OCI-LY3 (cell line): Measurements from ENCODE around the gene PCSK5.

Experiments used
- H2AFZ ChIP-seq: fragments of 200-600, 300-600 bp; shearing (Covaris generic); 2 replicates; pipeline ENCODE4 v1.6.0; 2014; ENCODE audit warnings: antibody characterized with exemption, low read depth, low read length
- H3K27ac ChIP-seq: fragments of 200-600, 300-600 bp; sonication (generic); 2 replicates; pipeline ENCODE4 v1.5.1; 2014; ENCODE audit warnings: mild to moderate bottlenecking, low read length, moderate library complexity, mixed read lengths
- H3K27me3 ChIP-seq: fragments of 200-600, 300-600 bp; sonication (generic); 2 replicates; pipeline ENCODE4 v1.6.1; 2014; ENCODE audit warnings: low read depth, low read length, mixed read lengths
- H3K36me3 ChIP-seq: fragments of 200-600, 300-600 bp; sonication (generic); replicated peaks from 2 replicates; pipeline ENCODE3; 2014; ENCODE audit warnings: low read depth, low read length, mixed read lengths
- H3K4me1 ChIP-seq: fragments of 300-600, 200-600 bp; sonication (generic); 2 replicates; pipeline ENCODE4 v1.6.1; 2014; ENCODE audit warnings: low read length, mixed read lengths
- H3K4me2 ChIP-seq: fragments of 200-600, 300-600 bp; sonication (generic); 2 replicates; pipeline ENCODE4 v1.6.1; 2014; ENCODE audit warnings: low read length, mixed read lengths
- H3K4me3 ChIP-seq: fragments of 300-600, 200-600 bp; sonication (generic); 2 replicates; pipeline ENCODE4 v1.5.1; 2014; ENCODE audit warnings: antibody characterized with exemption, mild to moderate bottlenecking, low read length, moderate library complexity
- H3K79me2 ChIP-seq: fragments of 300-600, 200-600 bp; shearing (Covaris generic); 2 replicates; pipeline ENCODE4 v1.6.1; 2014; ENCODE audit warnings: mild to moderate bottlenecking, low read length, mixed read lengths
- H3K9ac ChIP-seq: fragments of 300-600, 200-600 bp; shearing (Covaris generic); 2 replicates; pipeline ENCODE4 v1.6.0; 2014; ENCODE audit warnings: mild to moderate bottlenecking, low read length, moderate library complexity
- H3K9me3 ChIP-seq: fragments of 200-600, 300-600 bp; shearing (Covaris generic); 2 replicates; pipeline ENCODE4 v1.6.1; 2014; ENCODE audit warnings: low read length, mixed read lengths; ENCODE audit not compliant: insufficient read depth
- H4K20me1 ChIP-seq: fragments of 200-600, 300-600 bp; sonication (generic); 2 replicates; pipeline ENCODE4 v1.6.1; 2016; ENCODE audit warnings: low read length, mixed read lengths; ENCODE audit not compliant: insufficient read depth
- CTCF ChIP-seq: fragments of 200-600, 300-600 bp; sonication (generic); IDR thresholded peaks from 2 replicates; pipeline ENCODE4 v1.5.1; 2014; ENCODE audit warnings: antibody characterized with exemption, low read length, low read depth
- EZH2phosphoT487 ChIP-seq: fragments of 200-600 bp; shearing (Covaris generic); IDR thresholded peaks from 2 replicates; pipeline ENCODE4 v1.6.1; 2018; ENCODE audit warnings: antibody characterized with exemption, mixed run types, low read depth

The PCSK5 gene

GRCh38 chr9:76095585-76095984, 205.1 kb downstream of the PCSK5 start:
- Histone ChIP-seq H3K9me3 (no peaks in the 10 kb centered on the region), H3K27me3 (no peaks in the 10 kb centered on the region), H3K4me3 (no peak overlapping the region), H3K4me1 (no peaks in the 10 kb centered on the region), H3K79me2 (no peaks in the 10 kb centered on the region), H3K27ac (no peak overlapping the region), H3K36me3 (no peaks in the 10 kb centered on the region), H3K9ac (no peak overlapping the region), H3K4me2 (no peak overlapping the region), H2AFZ (no peak overlapping the region), H4K20me1 (no peaks in the 10 kb centered on the region)
- no peak for TF ChIP-seq EZH2phosphoT487
- TF ChIP-seq CTCF, result no peak

- no peak overlapping the region for H2AFZ ChIP-seq
- no peaks in the 10 kb centered on the region for H3K79me2 ChIP-seq
- no peaks in the 10 kb centered on the region for H3K9me3 ChIP-seq
- no peaks in the 10 kb centered on the region for H3K4me1 ChIP-seq
- H3K27me3 ChIP-seq, result peaks cover 14% of the 10 kb centered on the region; the same call in 1 of the 2 replicates
- H3K9ac ChIP-seq, result no peak overlapping the region
- no peak overlapping the region for H3K4me3 ChIP-seq
- H3K36me3 ChIP-seq, result no peaks in the 10 kb centered on the region
- TF ChIP-seq CTCF (no peak), EZH2phosphoT487 (no peak)
- H4K20me1 ChIP-seq, result no peaks in the 10 kb centered on the region
- H3K27ac ChIP-seq, result no peak overlapping the region
- no peak overlapping the region for H3K4me2 ChIP-seq
Measured at GRCh38 chr9:76099516-76099915, 209.0 kb downstream of the PCSK5 start.

GRCh38 chr9:76101075-76101474, 210.6 kb downstream of the PCSK5 start:
- no peak overlapping the region for H3K9ac ChIP-seq

GRCh38 chr9:76101491-76101890, 211.0 kb downstream of the PCSK5 start:
- TF ChIP-seq EZH2phosphoT487 (no peak), CTCF (no peak)
- H3K27me3 ChIP-seq, result peaks cover 15% of the 10 kb centered on the region
- no peak overlapping the region for H3K27ac ChIP-seq
- no peaks in the 10 kb centered on the region for H3K79me2 ChIP-seq
- no peak overlapping the region for H3K9ac ChIP-seq
- no peaks in the 10 kb centered on the region for H3K9me3 ChIP-seq
- no peaks in the 10 kb centered on the region for H4K20me1 ChIP-seq
- no peak overlapping the region for H3K4me3 ChIP-seq
- no peak overlapping the region for H2AFZ ChIP-seq
- no peak overlapping the region for H3K4me2 ChIP-seq
- H3K36me3 ChIP-seq, result no peaks in the 10 kb centered on the region
- no peaks in the 10 kb centered on the region for H3K4me1 ChIP-seq

More at GRCh38 chr9:76101075-76101474, 210.6 kb downstream of the PCSK5 start:
- Histone ChIP-seq H3K79me2 (no peaks in the 10 kb centered on the region), H3K9me3 (no peaks in the 10 kb centered on the region), H3K27me3 (peaks cover 15% of the 10 kb centered on the region), H3K4me2 (no peak overlapping the region), H3K36me3 (no peaks in the 10 kb centered on the region), H4K20me1 (no peaks in the 10 kb centered on the region), H3K4me1 (no peaks in the 10 kb centered on the region), H3K27ac (no peak overlapping the region), H3K4me3 (no peak overlapping the region), H2AFZ (no peak overlapping the region)
- TF ChIP-seq CTCF (no peak), EZH2phosphoT487 (no peak)
